PC-9 (cell line): ENCODE measurements around the gene ELAVL3. TPM values are rescaled to one million over a fixed set of nuclear protein-coding genes. Genes with fewer than 3 reads are reported as not detected.

Experiments
- BruUV-seq: library from RNA; stranded (reverse); fragments of 400-500 nt; replicated peaks from 2 replicates; lab custom pipeline; 2021; lab: Mats Ljungman, UMichigan
- CTCF ChIA-PET: fragments of 300-600 bp; sonication (Branson Sonifier 250); formaldehyde crosslinking; loops from one replicate; lab custom pipeline; 2022; ENCODE audit warnings: antibody characterized with exemption; lab: Charles Lee
- POLR2A ChIA-PET: fragments of 300-600 bp; sonication (Branson Sonifier 250); formaldehyde crosslinking; loops from one replicate; lab custom pipeline; 2022; ENCODE audit warnings: antibody characterized with exemption; ENCODE audit not compliant: unreplicated experiment; lab: Charles Lee
- DNase-seq, 2 experiments: peaks; one replicate each; pipeline versions ENCODE4 v3.0.0 to v3.0.0-alpha.2; 2015 to 2022; ENCODE audit warnings: mixed read lengths in 1 of 2
- H2AFZ ChIP-seq: fragments of 200-600 bp; sonication (generic); 2 replicates; pipeline ENCODE4 v1.8.1; 2017; ENCODE audit warnings: antibody characterized with exemption
- H3F3A ChIP-seq: fragments of 200-600 bp; sonication (generic); 2 replicates; pipeline ENCODE4 v1.8.1; 2017; ENCODE audit warnings: antibody characterized with exemption, mild to moderate bottlenecking, low read depth; ENCODE audit not compliant: insufficient read depth
- H3K27ac ChIP-seq: fragments of 200-600 bp; sonication (generic); 2 replicates; pipeline ENCODE4 v1.6.1; 2016; ENCODE audit warnings: mixed run types
- H3K27me3 ChIP-seq: fragments of 200-600 bp; sonication (generic); 2 replicates; pipeline ENCODE4 v1.6.1; 2016; ENCODE audit warnings: low read depth, mixed run types; ENCODE audit not compliant: insufficient read depth
- H3K36me3 ChIP-seq: fragments of 200-600 bp; sonication (generic); 2 replicates; pipeline ENCODE4 v1.6.1; 2016; ENCODE audit warnings: low read depth, mixed run types
- H3K4me1 ChIP-seq: fragments of 200-600 bp; sonication (generic); replicated peaks from 2 replicates; pipeline ENCODE4 v1.6.1; 2016; ENCODE audit warnings: mixed run types; ENCODE audit not compliant: insufficient read depth
- H3K4me2 ChIP-seq: fragments of 200-600 bp; sonication (generic); 2 replicates; pipeline ENCODE4 v1.6.1; 2017; ENCODE audit warnings: mixed run types
- H3K4me3 ChIP-seq: fragments of 200-600 bp; sonication (generic); 2 replicates; pipeline ENCODE4 v1.6.1; 2016; ENCODE audit warnings: mixed run types
- H3K79me2 ChIP-seq: fragments of 200-600 bp; sonication (generic); 2 replicates; pipeline ENCODE4 v1.6.1; 2017; ENCODE audit warnings: low read depth, mixed run types
- H3K9me2 ChIP-seq: fragments of 200-600 bp; sonication (generic); 2 replicates; pipeline ENCODE4 v1.8.1; 2017; ENCODE audit warnings: mild to moderate bottlenecking; ENCODE audit not compliant: insufficient read depth
- H3K9me3 ChIP-seq: fragments of 200-600 bp; sonication (generic); 2 replicates; pipeline ENCODE4 v1.8.1; 2016; ENCODE audit warnings: low read depth; ENCODE audit not compliant: insufficient read depth
- H4K20me1 ChIP-seq: fragments of 200-600 bp; sonication (generic); 2 replicates; pipeline ENCODE4 v1.8.1; 2017; ENCODE audit not compliant: insufficient read depth
- EZH2 ChIP-seq: fragments of 200-600 bp; sonication (generic); IDR thresholded peaks from 2 replicates; pipeline ENCODE4 v1.8.0; 2017; ENCODE audit warnings: antibody characterized with exemption, low read depth
- intact Hi-C: fragments of 100-400 bp; cut with micrococcal nuclease; formaldehyde crosslinking; loops from one replicate; pipeline ENCODE4 v1.10.0; 2022; ENCODE audit not compliant: unreplicated experiment
- total RNA-seq: library from RNA; stranded (reverse); gene quantifications from 2 replicates; pipeline ENCODE4 v1.2.3, GENCODE V29; 2021
- TF ChIP-seq, protein P1 (sequence below): fragments of 200-600 bp; sonication (generic); conservative IDR thresholded peaks from 2 replicates; pipeline ENCODE4 v1.6.1; 2017; ENCODE audit warnings: mixed run types, antibody characterized with exemption, mild to moderate bottlenecking, moderate library complexity

ELAVL3 gene
- total RNA-seq, 1 experiment from 2014 or later: not detected

DNA sequence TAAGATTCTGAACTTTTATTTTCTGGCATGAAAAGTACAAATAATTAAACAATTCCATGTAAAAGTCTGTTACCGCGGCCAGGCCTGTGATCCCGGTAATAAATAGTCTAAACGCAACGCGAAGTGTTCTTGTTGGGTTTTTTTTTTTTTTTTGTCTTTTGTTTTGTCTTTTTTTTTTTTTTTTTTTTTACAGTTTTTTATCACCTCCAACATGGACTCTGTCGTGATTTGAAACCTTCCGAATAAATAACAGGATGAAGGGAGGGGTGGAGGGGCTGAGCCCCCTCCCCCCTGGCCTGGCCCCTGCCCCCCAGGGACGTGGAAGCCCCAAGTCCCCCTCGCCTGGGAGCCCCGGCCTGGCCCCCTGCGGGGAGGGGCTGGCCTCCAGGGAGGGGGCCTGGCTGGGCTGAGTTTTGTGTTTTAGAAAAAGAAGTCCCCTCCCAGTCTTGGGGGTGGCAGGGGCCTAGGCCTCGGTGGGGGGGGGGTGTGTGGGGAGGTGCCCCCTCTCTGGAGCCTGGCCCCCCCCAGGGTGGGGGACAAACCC is 29.4 kb downstream of the ELAVL3 start:
- Histone ChIP-seq H3K27ac (no peak overlapping the region), H4K20me1 (peaks cover 8% of the 10 kb centered on the region; the same call in 1 of the 2 replicates), H3K9me3 (no peaks in the 10 kb centered on the region), H2AFZ (no peak overlapping the region), H3K4me3 (no peak overlapping the region), H3K36me3 (no peaks in the 10 kb centered on the region; the same call in none of the 2 replicates), H3K4me1 (no peaks in the 10 kb centered on the region), H3K27me3 (no peaks in the 10 kb centered on the region), H3F3A (peaks cover 17% of the 10 kb centered on the region; the same call in 1 of the 2 replicates), H3K4me2 (no peak overlapping the region), H3K9me2 (no peaks in the 10 kb centered on the region), H3K79me2 (no peaks in the 10 kb centered on the region)
- no peak for DNase-seq
- intact Hi-C loops: no loop called here
- no peak for TF ChIP-seq EZH2
- TF ChIP-seq, protein P1, sequence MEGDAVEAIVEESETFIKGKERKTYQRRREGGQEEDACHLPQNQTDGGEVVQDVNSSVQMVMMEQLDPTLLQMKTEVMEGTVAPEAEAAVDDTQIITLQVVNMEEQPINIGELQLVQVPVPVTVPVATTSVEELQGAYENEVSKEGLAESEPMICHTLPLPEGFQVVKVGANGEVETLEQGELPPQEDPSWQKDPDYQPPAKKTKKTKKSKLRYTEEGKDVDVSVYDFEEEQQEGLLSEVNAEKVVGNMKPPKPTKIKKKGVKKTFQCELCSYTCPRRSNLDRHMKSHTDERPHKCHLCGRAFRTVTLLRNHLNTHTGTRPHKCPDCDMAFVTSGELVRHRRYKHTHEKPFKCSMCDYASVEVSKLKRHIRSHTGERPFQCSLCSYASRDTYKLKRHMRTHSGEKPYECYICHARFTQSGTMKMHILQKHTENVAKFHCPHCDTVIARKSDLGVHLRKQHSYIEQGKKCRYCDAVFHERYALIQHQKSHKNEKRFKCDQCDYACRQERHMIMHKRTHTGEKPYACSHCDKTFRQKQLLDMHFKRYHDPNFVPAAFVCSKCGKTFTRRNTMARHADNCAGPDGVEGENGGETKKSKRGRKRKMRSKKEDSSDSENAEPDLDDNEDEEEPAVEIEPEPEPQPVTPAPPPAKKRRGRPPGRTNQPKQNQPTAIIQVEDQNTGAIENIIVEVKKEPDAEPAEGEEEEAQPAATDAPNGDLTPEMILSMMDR: no peak
- POLR2A ChIA-PET: no interaction called here
- BruUV-seq: no TSS peak
- CTCF ChIA-PET: interaction anchor here (0.6 kb wide), 1 partner anchor 107 kb away, joined by 7 read pairs; no protein-coding TSS in a partner anchor

DNA sequence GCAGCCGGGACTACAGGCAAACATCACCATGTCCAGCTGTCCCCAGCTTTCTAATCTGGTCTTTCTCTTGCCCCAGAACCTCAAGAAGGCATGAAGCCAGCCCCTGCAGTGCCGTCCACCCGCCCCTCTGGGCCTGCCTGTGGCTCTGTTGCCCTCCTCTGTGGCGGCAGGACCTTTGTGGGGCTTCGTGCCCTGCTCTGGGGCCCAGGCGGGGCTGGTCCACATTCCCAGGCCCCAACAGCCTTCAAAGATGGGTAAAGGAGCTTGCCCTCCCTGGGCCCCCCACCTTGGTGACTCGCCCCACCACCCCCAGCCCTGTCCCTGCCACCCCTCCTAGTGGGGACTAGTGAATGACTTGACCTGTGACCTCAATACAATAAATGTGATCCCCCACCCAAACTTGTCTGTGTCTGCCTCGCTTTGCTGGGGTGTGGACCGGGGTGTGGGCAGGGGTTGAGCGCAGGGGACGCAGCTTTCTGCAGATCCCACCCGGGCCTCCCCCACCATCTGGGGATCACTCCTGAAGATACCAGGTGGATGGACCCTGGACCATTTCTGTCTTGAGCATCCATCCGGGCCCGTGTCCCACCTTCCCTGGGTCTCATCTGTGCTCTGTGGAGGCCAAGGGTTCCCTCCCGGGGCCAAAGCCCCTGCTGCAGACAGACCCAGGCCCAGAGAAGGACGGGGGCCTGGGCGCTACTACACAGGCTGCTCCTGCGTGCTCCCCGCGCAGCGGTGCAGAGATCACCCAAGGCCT is 30.1 kb downstream of the ELAVL3 start:
- Histone ChIP-seq H3K4me3 (no peak overlapping the region), H3F3A (peaks cover 17% of the 10 kb centered on the region; the same call in 1 of the 2 replicates), H2AFZ (no peak overlapping the region), H3K79me2 (no peaks in the 10 kb centered on the region), H4K20me1 (peaks cover 8% of the 10 kb centered on the region), H3K4me2 (no peak overlapping the region), H3K27ac (no peak overlapping the region), H3K9me3 (no peaks in the 10 kb centered on the region), H3K4me1 (no peaks in the 10 kb centered on the region), H3K9me2 (no peaks in the 10 kb centered on the region), H3K36me3 (no peaks in the 10 kb centered on the region; the same call in none of the 2 replicates), H3K27me3 (no peaks in the 10 kb centered on the region)
- intact Hi-C loops: no loop called here
- no peak for DNase-seq
- BruUV-seq: no TSS peak
- POLR2A ChIA-PET: no interaction called here
- CTCF ChIA-PET: interaction anchor here (0.6 kb wide), 1 partner anchor 125 kb away, joined by 3 read pairs; no protein-coding TSS in a partner anchor
- TF ChIP-seq EZH2: no peak
- TF ChIP-seq, protein P1: no peak

DNA sequence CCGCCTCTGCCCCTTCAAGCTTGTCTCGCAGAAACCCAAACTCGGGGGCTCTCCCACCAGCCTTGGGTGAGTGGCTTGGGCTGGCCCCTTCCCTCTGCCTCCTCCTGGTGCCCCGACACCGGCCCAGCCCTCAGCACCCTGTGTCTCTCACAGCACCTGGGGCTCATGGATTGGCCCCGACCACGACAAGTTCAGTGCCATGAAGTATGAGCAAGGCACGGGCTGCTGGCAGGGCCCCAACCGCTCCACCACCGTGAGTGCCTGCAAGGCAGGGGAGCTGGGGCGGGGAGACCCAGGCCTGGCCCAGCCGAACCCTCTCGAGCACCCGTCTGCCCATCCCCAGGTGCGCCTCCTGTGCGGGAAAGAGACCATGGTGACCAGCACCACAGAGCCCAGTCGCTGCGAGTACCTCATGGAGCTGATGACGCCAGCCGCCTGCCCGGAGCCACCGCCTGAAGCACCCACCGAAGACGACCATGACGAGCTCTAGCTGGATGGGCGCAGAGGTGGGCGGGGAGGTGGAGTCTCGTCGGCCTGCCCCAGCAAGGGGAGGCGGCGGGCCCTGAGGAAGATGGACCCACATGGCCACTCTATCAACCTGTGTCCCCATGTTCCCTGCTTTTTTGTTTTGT is 31.8 kb downstream of the ELAVL3 start:
- no peaks in the 10 kb centered on the region for H3K9me2 ChIP-seq
- H3K4me2 ChIP-seq: no peak overlapping the region
- no peak overlapping the region for H2AFZ ChIP-seq
- no peak overlapping the region for H3K27ac ChIP-seq
- ChIA-PET POLR2A (no interaction called here), CTCF (interaction anchor here (1.2 kb wide), 1 partner anchor 68 kb away, joined by 3 read pairs; no protein-coding TSS in a partner anchor)
- H3K9me3 ChIP-seq: no peaks in the 10 kb centered on the region
- H3K4me1 ChIP-seq: no peaks in the 10 kb centered on the region
- TF ChIP-seq, protein P1: no peak
- no peak for TF ChIP-seq EZH2
- H3K4me3 ChIP-seq: no peak overlapping the region
- H3K27me3 ChIP-seq: no peaks in the 10 kb centered on the region
- peaks cover 8% of the 10 kb centered on the region for H4K20me1 ChIP-seq
- no peaks in the 10 kb centered on the region for H3K79me2 ChIP-seq
- intact Hi-C loops: no loop called here
- no peak for DNase-seq
- peaks cover 17% of the 10 kb centered on the region; the same call in 1 of the 2 replicates for H3F3A ChIP-seq
- BruUV-seq: no TSS peak
- peaks cover 4% of the 10 kb centered on the region for H3K36me3 ChIP-seq
